ENCODE results near the gene HAGH.
A peak's percentile ranks its signal among the peaks of the same experiment; 100 is the strongest.

HAGH gene

GRCh38 chr16:1786242-1787055 is 40.2 kb downstream of the HAGH start:
- no peak for DNase-seq (ENCODE audit: low read depth in 2 of 2)

GRCh38 chr16:1785846-1786170 is 40.8 kb downstream of the HAGH start:
- no peak for DNase-seq (ENCODE audit: low read depth in 2 of 2)

DNA sequence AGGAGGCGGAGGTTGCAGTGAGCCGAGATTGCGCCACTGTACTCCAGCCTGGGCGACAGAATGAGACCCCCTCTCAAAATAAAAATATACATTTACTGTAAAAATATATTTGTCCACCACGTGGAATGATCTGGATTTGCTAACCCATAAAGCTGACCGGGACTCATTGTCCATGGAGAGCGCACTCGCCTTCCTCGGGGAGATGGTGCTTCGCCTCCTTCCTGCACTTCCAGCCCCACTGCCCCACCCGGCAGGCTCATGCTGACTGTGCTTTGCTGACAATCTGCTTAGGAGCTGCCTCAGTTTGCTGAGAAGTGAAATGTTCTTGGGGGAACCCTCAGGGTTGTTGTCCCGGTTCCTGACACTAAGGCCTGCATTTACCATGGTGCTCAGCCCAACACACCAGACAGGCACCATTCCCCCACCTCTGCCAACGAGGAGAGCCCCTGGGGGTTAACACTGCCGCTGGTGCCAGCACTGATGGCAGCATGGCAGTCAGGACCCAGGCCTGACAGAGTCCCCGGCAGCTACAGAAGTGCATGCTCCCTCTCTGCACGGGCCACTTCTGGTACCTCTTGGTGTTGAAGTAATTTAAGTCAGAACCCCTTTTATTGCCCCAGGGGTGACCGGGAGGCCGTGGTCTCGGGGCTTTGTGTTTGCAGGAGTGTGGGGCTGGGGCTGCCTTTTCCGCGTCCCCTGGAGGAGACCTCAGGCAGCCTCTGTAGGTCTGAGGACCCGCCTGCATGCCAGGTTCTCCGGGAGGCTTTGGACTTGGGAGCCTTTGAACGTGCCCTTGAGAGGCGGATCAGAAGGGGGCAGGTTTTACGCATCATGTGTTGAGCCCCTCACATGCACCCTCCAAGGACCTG is 41.4 kb downstream of the HAGH start:
- DNase-seq (ENCODE audit: low read depth in 2 of 2), result no peak

DNA sequence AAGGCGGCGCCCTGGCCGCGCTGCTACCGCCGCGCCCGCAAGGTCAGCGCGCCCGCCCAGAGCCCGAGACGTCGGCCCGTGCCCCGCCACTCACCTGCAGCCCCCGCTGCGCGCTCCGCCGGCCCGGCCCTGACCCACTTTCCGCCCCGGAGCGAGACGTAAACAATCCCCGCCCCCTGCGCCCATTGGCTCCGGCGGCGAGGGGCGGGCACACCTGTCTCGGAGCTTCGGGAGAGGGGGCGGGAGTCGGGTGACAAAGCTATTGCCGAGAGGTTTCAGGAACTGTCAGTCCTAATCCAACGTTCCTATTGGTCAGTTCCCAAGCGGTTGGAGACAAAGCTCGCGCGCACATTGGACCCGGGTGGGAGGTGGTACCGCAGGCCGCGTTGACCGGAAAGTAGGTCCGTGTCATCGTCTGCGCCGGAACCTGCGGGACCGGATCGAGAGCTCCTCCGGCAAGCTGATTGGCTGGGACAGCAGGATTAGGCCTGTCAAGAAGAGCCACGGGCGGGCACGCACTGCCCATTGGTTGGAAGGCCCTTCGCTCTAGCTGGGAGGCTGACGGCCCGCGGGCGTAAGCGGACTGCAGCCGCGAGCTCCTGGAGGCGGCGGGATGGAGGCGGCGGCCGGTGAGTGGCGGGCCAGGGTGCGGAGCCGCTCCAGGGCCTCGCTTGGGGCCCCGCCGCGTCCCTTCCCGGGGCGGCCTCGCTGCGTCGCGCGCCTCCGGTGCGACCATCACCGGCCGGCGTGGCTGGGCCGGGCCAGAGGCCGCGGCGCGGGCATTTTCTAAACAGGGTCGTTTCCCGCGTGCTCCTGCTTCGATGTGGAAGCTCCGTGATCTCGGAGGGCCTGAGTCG is 44.0 kb downstream of the HAGH start, which contains the start of the genes NUBP2 and SPSB3:
Gene NUBP2, plus strand, starts transcription at position 553 of the 857 bp plus-strand sequence. Its CDS starts 61 bp downstream, at position 614.
Gene SPSB3, minus strand, starts transcription at position 164 of the 857 bp plus-strand sequence. CDS start 1,088 bp downstream, outside the sequence.
- peak; percentile 88 to 93 for DNase-seq (ENCODE audit: low read depth in 2 of 2)

DNA sequence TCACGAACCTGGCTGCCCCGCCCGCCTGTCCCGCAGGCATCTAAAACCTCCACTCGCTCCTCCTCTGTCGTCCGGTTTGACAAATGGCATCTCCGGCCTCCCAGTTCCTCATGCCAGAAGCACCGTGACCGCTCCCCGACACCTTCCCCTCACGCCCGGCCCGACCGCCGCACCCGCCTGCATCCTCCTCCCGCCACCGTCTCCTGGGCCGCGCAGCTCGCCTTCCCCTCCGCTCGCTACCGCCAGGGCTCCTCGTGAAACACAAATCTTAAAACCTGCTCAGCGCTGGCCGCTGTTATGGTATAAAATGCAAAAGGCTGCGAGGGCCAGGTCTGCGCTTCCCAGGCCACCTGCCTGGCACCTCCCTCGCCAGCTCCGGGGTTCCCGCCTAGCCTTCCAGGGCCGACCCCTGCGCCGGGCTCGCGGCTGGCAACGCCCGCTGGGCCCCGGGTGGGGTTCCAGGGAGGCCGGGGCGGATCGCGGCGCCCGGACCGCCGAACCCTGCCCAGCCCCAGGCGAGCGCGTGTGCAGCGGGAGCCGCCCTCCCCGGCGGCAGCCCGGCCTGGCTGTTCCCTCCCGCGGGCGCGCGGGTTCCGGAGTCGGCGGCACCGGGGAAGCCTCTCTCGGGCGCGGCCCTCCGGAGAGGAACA is 44.7 kb downstream of the HAGH start:
- DNase-seq (ENCODE audit: low read depth in 2 of 2), result no peak

GRCh38 chr16:1781254-1781653 is 45.4 kb downstream of the HAGH start:
- DNase-seq (ENCODE audit: low read depth in 2 of 2), result no peak

DNA sequence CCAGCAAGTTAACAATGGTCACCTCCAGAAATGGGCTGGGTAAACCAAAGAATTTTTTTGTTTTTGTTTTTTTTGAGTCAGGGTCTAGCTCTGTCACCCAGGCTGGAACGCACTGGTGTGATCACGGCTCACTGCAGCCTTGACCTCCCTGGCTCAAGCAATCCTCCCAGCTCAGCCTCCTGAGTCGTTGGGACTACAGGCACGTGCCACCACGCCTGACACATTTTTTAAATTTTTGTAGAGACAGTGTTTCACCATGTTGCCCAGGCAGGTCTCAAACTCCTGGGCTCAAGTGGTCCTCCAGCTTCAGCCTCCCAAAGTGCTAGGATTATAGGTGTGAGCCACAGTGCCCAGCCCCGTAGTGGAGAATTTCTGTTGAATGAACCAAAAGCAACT is 46.0 kb downstream of the HAGH start:
- no peak for DNase-seq (ENCODE audit: low read depth in 2 of 2)

DNA sequence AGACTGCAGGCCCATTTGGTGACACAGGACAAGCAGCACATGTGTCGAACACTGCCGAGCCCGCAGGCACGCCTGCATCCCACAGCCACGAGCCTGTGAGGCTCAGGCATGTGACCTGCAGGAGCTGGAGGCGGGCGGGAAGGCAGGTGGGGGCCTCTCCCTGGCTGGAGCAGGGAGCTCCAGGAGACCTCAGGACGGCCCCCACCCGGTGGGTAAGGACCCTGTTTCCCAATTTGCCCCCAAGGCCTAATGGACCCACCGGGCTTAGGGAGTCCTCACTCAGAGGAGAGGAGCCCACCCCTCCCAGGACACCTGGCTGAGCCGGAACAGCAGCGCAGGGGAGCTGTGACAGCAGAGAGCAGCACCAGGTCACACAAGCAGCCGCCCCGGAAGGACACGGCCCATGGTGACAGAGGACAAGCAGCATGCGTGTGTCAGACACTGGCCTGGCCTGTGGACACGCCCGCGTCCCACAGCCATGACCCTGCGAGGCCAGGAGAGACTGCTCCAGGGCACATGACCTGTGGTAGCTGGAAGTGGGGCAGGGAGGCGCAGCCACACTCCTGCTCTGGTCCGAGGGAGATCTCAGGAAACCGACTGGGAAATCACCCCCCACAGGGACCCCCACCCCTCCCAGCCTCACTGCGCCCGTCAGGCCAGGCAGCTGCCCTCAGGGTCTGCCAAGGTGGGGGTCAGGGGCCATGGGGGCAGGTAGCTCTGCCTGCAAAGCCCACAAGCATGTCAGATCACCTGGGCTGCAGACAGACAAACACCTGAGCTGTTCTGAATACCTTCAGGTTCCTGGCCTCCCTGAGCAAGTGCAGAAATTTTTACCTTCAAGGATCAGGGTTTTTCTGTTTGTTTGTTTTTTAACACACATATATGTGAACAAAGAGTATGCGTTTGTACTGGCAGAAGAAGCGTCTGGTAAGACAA is 46.6 kb downstream of the HAGH start:
- DNase-seq (ENCODE audit: low read depth in 2 of 2), result no peak

DNA sequence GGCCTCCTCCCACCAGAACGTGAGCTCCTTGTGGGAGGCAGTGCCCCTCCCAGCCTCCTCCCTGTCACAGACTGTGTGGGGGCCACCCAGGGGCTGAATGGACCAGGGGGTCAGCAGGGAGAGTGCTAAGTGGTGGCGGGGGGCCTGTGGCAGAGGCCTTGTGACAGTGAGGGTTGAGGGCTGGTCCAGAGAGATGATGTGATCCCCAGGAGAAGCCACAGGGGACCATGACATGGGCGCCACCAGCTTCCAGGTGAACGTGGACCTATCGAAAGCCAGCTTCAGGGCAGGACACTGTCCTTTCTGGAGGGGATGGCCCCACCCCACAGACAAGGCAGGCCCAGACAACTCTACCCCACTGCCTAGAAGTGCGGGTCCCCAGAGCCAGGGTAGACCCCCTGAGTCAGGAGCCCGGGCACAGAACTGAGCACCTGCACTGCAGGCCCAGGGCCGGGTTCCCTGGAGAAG is 47.4 kb downstream of the HAGH start:
- no peak for DNase-seq (ENCODE audit: low read depth in 2 of 2)

GRCh38 chr16:1778200-1779179 is 48.1 kb downstream of the HAGH start:
- no peak for DNase-seq (ENCODE audit: low read depth in 2 of 2)

- no peak for DNase-seq (ENCODE audit: low read depth in 2 of 2)
These were observed 49.0 kb downstream of the HAGH start for GRCh38 chr16:1777375-1778199.

DNA sequence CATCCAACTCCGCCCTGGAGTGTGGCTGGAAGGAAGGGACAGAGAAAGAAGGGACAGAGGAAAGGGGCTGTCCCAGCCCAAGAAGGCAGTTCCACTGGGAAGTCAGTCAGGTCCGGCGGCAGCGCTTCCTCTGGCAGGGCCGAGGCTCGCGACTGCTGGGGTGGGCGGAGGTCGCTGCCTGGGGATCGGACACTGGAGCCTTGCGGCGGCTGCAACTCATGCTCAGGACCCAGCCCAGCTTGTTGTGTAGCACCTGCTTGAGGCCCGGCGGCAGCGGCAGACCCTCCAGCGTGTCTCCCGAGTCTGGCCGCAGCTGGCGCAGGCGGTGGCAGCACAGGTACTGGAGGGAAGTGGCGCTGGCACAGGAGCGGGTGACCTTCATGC is 49.6 kb downstream of the HAGH start:
- no peak for DNase-seq (ENCODE audit: low read depth in 2 of 2)

DNA sequence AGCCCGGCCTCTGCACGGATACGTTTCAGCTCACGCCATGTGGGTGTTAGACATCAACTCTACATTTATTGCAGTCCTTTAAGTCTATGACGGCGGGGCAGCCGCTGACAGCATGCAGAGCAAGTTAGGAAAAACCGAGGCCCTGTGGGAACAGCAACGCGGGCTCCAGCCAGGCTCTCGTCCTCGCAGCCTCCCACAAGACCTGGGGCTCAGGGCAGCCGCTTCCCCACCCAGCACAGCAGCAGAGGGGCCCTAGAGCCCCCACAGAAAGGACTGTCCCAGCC is 50.0 kb downstream of the HAGH start:
- DNase-seq (ENCODE audit: low read depth in 2 of 2), result no peak

GRCh38 chr16:1775846-1776671 is 50.6 kb downstream of the HAGH start:
- DNase-seq (ENCODE audit: low read depth in 2 of 2), result no peak

DNA sequence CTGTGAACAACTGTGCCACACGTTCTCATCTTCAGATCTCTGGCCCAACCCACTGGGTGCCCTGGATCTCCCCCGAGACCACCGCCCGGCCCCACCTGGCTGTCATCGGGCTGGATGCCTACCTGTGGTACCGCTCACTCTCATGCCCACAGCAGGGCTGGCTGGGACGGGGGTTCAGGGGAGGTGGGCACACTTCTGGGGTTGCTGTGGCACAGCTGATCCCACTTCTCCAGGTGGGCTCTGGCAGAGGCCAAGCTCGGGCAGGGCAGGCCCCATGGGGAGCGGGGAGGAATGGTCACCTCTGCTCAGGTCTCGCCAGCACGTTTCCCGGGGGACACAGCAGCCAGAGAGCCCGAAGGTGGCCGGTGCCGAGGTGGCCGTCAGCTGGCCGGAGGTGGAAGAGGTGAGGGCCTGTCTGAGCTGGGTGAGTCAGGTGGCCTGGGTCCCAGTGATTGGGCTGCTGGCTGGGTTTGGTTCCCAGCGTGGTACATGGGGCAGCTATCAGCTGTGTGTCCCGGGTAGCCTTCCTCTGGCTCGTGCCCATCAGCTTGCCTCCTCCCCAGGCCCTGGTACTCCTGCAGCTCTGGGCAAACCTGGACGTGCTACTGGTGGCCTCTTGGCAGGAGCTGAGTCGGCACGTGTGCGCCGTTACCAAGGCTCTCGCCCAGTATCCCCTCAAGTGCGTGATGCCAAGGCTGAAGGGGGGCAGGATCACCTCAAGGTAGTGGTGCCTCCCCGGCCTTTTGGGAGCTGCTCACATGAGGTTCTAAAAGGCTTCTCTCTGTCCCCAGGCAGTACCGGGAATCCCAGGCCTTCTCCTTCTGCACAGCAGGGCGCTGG is 51.4 kb downstream of the HAGH start:
- no peak for DNase-seq (ENCODE audit: low read depth in 2 of 2)

DNA sequence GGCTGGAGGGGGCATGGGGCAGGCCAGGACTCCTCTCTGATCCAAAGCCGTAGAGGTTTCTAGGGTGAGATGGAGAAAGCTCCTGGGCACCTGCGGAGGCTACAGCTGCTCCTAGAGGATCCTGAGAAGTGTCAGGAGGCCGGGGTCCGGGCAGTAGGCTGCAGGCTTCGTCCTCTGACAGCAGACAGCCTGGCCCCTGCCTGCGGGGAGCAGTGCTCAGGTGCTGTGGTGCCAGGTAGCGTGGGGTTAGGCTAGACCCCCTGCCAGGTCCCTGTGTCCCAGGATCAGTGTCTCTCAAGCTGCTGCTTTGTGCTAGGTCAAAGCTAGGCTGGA is 52.2 kb downstream of the HAGH start:
- DNase-seq (ENCODE audit: low read depth in 2 of 2), result no peak

Data from stimulated activated CD4-positive, alpha-beta T cell treated with anti-CD3 and anti-CD28 coated beads, Interleukin-1b, Interleukin-23, amount 100 ng/mL, for 4 hours (primary cell).